Neural cell (in vitro differentiated cells): Measurements from ENCODE around the gene ATAD1. TPM values are rescaled to one million over a fixed set of nuclear protein-coding genes. Genes with fewer than 3 reads are reported as not detected.
A peak's percentile ranks its signal among the peaks of the same experiment; 100 is the strongest.
"Not testable (repeated sequence)": the region's sequence is repeated elsewhere in the genome, so short reads cannot be mapped to it uniquely, and the experiment has no call there.

Experiments used
- H2AFZ ChIP-seq: fragments of 200-600, 300-800 bp; sonication (generic), shearing (Covaris generic); 2 replicates; pipeline ENCODE4 v1.6.0; 2014; ENCODE audit warnings: low read depth, mild to moderate bottlenecking, antibody characterized with exemption, low read length, moderate library complexity
- H3F3A ChIP-seq: fragments of 200-600 bp; shearing (Covaris generic); 2 replicates; pipeline ENCODE4 v1.6.1; 2016; ENCODE audit warnings: mild to moderate bottlenecking, moderate library complexity, mixed read lengths, antibody characterized with exemption, low read length; ENCODE audit not compliant: insufficient read depth, poor library complexity, severe bottlenecking
- H3K27ac ChIP-seq: fragments of 200-600, 300-800 bp; sonication (generic), shearing (Covaris generic); 2 replicates; pipeline ENCODE4 v1.5.1; 2014; ENCODE audit warnings: mild to moderate bottlenecking, low read length, moderate library complexity
- H3K27me3 ChIP-seq: fragments of 300-800, 200-600 bp; sonication (generic), shearing (Covaris generic); 2 replicates; pipeline ENCODE4 v1.6.0; 2014; ENCODE audit warnings: mild to moderate bottlenecking, low read depth, low read length, moderate library complexity; ENCODE audit not compliant: insufficient read depth
- H3K36me3 ChIP-seq: fragments of 300-800, 200-600 bp; sonication (generic), shearing (Covaris generic); 2 replicates; pipeline ENCODE4 v1.5.1; 2014; ENCODE audit warnings: mild to moderate bottlenecking, antibody characterized with exemption, low read length, moderate library complexity; ENCODE audit not compliant: insufficient read depth
- H3K4me2 ChIP-seq: fragments of 300-800, 200-600 bp; sonication (generic), shearing (Covaris generic); 2 replicates; pipeline ENCODE4 v1.6.0; 2014; ENCODE audit warnings: mild to moderate bottlenecking, low read length
- H3K4me3 ChIP-seq: fragments of 300-800, 200-600 bp; sonication (generic), shearing (Covaris generic); 2 replicates; pipeline ENCODE4 v1.5.1; 2014; ENCODE audit warnings: mild to moderate bottlenecking, low read length, moderate library complexity
- H3K79me2 ChIP-seq: fragments of 200-600 bp; shearing (Covaris generic); replicated peaks from 2 replicates; pipeline ENCODE4 v1.6.0; 2014; ENCODE audit warnings: mild to moderate bottlenecking, low read length, moderate library complexity; ENCODE audit not compliant: insufficient read depth
- H3K9ac ChIP-seq: fragments of 300-800, 200-600 bp; sonication (generic), shearing (Covaris generic); 2 replicates; pipeline ENCODE4 v1.6.1; 2016; ENCODE audit warnings: mild to moderate bottlenecking, low read length, mixed read lengths
- H3K9me2 ChIP-seq: fragments of 200-600 bp; shearing (Covaris generic); 2 replicates; pipeline ENCODE4 v1.6.1; 2016; ENCODE audit warnings: mild to moderate bottlenecking, low read length, mixed read lengths; ENCODE audit not compliant: insufficient read depth
- H3K9me3 ChIP-seq: fragments of 200-600, 300-800 bp; sonication (generic), shearing (Covaris generic); 2 replicates; pipeline ENCODE4 v1.6.1; 2016; ENCODE audit warnings: mild to moderate bottlenecking, mixed run types, low read length, moderate library complexity, mixed read lengths
- H4K20me1 ChIP-seq: fragments of 200-600 bp; shearing (Covaris generic); 2 replicates; pipeline ENCODE4 v1.6.1; 2016; ENCODE audit warnings: mild to moderate bottlenecking, mixed run types; ENCODE audit not compliant: insufficient read depth
- EP300 ChIP-seq: fragments of 450-650 bp; conservative IDR thresholded peaks from 2 replicates; pipeline ENCODE4 v1.6.1; 2014; ENCODE audit warnings: antibody characterized with exemption, mild to moderate bottlenecking, moderate library complexity; ENCODE audit not compliant: poor library complexity, severe bottlenecking
- EZH2 ChIP-seq: fragments of 200-600, 300-800 bp; shearing (Covaris generic), sonication (generic); IDR thresholded peaks from 2 replicates; pipeline ENCODE4 v1.6.1; 2014; ENCODE audit warnings: antibody characterized with exemption, low read length, borderline replicate concordance, mild to moderate bottlenecking; ENCODE audit not compliant: insufficient read depth, poor library complexity, severe bottlenecking
- MXI1 ChIP-seq: fragments of 450-650 bp; conservative IDR thresholded peaks from 2 replicates; pipeline ENCODE4 v1.6.1; 2014; ENCODE audit warnings: antibody characterized with exemption, mild to moderate bottlenecking; ENCODE audit not compliant: poor library complexity, severe bottlenecking
- POLR2AphosphoS5 ChIP-seq: IDR thresholded peaks from 2 replicates; pipeline ENCODE4 v1.6.1; 2012
- RAD21 ChIP-seq: fragments of 450-650 bp; conservative IDR thresholded peaks from 2 replicates; pipeline ENCODE4 v1.6.1; 2014; ENCODE audit warnings: antibody characterized with exemption, mild to moderate bottlenecking, moderate library complexity
- SMC3 ChIP-seq: fragments of 450-650 bp; conservative IDR thresholded peaks from 2 replicates; pipeline ENCODE4 v1.6.1; 2014; ENCODE audit warnings: antibody characterized with exemption, mild to moderate bottlenecking, moderate library complexity; ENCODE audit not compliant: poor library complexity
- TAF1 ChIP-seq: IDR thresholded peaks from 2 replicates; pipeline ENCODE4 v1.6.1; 2012; ENCODE audit warnings: low read depth
- polyA plus RNA-seq: library from polyadenylated mRNA; depleted of rRNA; stranded (reverse); fragments of >200 nt; gene quantifications from 2 replicates; pipeline ENCODE4 v1.2.3, GENCODE V29; 2014
- TF ChIP-seq, protein P1 (sequence below): fragments of 450-650 bp; IDR thresholded peaks from 2 replicates; pipeline ENCODE4 v1.5.1; 2014; ENCODE audit warnings: antibody characterized with exemption, mild to moderate bottlenecking, moderate library complexity; ENCODE audit not compliant: poor library complexity, severe bottlenecking
- TF ChIP-seq, protein P2 (sequence below): IDR thresholded peaks from 2 replicates; pipeline ENCODE4 v1.6.1; 2012; ENCODE audit warnings: borderline replicate concordance

Gene ATAD1
- polyA plus RNA-seq, 1 donor from 2014 or later: 165 TPM

DNA sequence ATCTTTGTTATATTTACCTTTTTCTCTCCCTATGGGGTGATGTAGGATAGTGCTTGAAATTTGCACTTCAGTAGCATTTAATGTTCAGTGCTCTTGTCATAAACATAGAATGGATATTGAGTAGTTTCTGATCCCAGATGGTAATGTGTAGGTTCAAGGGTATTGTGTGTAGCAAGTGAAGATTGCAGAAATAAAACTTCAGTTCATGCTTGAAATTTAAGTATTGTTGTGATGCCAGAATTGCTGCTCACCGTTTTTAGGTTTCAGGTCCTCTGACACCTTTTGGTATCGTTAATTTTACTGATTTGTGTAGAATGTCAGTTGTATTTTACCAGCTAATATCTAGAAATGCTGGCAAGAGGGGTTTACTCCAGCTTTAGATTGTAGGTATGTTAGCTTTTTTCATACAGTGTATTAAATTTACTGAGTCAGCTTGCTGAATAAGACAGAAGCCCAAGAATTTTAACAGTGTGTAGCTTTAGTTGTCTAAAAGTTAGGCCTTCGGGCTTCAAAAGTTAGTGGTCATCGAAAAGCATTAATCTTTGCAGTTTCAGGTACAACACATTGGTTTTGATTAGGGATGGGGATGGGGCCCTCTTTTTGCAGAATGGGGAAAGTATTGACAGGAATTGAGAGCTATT is 47.3 kb upstream of the ATAD1 start (continued):
- TF ChIP-seq SMC3 (no peak), EP300 (no peak)

DNA sequence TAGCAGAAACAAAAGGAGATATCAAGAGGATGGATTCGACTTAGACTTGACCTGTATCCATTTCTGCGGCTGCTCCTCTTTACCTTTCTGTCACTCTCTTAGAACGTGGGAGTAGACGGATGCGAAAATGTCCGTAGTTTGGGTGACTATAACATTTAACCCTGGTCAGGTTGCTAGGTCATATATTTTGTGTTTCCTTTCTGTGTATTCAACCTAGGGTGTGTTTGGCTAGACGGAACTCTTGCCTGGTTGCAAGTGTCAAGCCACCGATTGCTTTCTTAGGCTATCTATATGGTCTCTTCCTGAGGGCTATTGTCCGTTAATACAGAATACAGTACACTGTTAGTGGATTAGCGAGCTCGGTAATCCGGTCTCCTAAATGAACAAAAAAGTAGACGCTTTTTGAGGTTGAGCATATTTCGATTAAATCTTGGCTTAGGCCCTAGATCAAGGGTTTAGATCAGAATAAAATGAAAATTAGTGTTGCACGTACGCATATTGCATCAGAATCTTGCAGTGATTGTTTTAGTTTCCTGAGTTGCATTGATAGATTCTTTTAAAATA is 46.6 kb upstream of the ATAD1 start:
- Histone ChIP-seq H3K9ac (peak overlapping the region; percentile 98), H3F3A (peaks cover 10% of the 10 kb centered on the region), H3K4me3 (peak overlapping the region; percentile 80), H3K79me2 (peaks cover 53% of the 10 kb centered on the region), H3K9me2 (no peaks in the 10 kb centered on the region), H2AFZ (no peak overlapping the region), H3K27ac (peak overlapping the region; percentile 99), H4K20me1 (peaks cover 31% of the 10 kb centered on the region), H3K4me2 (peak overlapping the region; percentile 81), H3K36me3 (no peaks in the 10 kb centered on the region), H3K27me3 (no peaks in the 10 kb centered on the region), H3K9me3 (no peaks in the 10 kb centered on the region)
- TF ChIP-seq, protein P1, sequence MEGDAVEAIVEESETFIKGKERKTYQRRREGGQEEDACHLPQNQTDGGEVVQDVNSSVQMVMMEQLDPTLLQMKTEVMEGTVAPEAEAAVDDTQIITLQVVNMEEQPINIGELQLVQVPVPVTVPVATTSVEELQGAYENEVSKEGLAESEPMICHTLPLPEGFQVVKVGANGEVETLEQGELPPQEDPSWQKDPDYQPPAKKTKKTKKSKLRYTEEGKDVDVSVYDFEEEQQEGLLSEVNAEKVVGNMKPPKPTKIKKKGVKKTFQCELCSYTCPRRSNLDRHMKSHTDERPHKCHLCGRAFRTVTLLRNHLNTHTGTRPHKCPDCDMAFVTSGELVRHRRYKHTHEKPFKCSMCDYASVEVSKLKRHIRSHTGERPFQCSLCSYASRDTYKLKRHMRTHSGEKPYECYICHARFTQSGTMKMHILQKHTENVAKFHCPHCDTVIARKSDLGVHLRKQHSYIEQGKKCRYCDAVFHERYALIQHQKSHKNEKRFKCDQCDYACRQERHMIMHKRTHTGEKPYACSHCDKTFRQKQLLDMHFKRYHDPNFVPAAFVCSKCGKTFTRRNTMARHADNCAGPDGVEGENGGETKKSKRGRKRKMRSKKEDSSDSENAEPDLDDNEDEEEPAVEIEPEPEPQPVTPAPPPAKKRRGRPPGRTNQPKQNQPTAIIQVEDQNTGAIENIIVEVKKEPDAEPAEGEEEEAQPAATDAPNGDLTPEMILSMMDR: no peak
- TF ChIP-seq, protein P2, sequence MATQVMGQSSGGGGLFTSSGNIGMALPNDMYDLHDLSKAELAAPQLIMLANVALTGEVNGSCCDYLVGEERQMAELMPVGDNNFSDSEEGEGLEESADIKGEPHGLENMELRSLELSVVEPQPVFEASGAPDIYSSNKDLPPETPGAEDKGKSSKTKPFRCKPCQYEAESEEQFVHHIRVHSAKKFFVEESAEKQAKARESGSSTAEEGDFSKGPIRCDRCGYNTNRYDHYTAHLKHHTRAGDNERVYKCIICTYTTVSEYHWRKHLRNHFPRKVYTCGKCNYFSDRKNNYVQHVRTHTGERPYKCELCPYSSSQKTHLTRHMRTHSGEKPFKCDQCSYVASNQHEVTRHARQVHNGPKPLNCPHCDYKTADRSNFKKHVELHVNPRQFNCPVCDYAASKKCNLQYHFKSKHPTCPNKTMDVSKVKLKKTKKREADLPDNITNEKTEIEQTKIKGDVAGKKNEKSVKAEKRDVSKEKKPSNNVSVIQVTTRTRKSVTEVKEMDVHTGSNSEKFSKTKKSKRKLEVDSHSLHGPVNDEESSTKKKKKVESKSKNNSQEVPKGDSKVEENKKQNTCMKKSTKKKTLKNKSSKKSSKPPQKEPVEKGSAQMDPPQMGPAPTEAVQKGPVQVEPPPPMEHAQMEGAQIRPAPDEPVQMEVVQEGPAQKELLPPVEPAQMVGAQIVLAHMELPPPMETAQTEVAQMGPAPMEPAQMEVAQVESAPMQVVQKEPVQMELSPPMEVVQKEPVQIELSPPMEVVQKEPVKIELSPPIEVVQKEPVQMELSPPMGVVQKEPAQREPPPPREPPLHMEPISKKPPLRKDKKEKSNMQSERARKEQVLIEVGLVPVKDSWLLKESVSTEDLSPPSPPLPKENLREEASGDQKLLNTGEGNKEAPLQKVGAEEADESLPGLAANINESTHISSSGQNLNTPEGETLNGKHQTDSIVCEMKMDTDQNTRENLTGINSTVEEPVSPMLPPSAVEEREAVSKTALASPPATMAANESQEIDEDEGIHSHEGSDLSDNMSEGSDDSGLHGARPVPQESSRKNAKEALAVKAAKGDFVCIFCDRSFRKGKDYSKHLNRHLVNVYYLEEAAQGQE: no peak
- TF ChIP-seq SMC3 (peak; percentile 12), EZH2 (no peak), TAF1 (no peak), POLR2AphosphoS5 (no peak), RAD21 (peak; percentile 23), EP300 (no peak), MXI1 (no peak)

DNA sequence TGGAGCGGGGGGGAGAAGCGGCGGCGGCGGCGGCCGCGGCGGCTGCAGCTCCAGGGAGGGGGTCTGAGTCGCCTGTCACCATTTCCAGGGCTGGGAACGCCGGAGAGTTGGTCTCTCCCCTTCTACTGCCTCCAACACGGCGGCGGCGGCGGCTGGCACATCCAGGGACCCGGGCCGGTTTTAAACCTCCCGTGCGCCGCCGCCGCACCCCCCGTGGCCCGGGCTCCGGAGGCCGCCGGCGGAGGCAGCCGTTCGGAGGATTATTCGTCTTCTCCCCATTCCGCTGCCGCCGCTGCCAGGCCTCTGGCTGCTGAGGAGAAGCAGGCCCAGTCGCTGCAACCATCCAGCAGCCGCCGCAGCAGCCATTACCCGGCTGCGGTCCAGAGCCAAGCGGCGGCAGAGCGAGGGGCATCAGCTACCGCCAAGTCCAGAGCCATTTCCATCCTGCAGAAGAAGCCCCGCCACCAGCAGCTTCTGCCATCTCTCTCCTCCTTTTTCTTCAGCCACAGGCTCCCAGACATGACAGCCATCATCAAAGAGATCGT is 46.0 kb upstream of the ATAD1 start:
- H3K9me3 ChIP-seq, H3K4me2 ChIP-seq, H2AFZ ChIP-seq, H3K36me3 ChIP-seq, H3K27me3 ChIP-seq, H3K9me2 ChIP-seq: not testable (repeated sequence)
- peak overlapping the region; percentile 80 for H3K4me3 ChIP-seq
- H3K27ac ChIP-seq: peak overlapping the region; percentile 99
- peaks cover 10% of the 10 kb centered on the region for H3F3A ChIP-seq
- peaks cover 31% of the 10 kb centered on the region for H4K20me1 ChIP-seq
- H3K79me2 ChIP-seq: peaks cover 48% of the 10 kb centered on the region
- peak overlapping the region; percentile 98 for H3K9ac ChIP-seq
